ENCODE data around the gene MAP3K6.
A peak's percentile ranks its signal among the peaks of the same experiment; 100 is the strongest.

MAP3K6 gene

DNA sequence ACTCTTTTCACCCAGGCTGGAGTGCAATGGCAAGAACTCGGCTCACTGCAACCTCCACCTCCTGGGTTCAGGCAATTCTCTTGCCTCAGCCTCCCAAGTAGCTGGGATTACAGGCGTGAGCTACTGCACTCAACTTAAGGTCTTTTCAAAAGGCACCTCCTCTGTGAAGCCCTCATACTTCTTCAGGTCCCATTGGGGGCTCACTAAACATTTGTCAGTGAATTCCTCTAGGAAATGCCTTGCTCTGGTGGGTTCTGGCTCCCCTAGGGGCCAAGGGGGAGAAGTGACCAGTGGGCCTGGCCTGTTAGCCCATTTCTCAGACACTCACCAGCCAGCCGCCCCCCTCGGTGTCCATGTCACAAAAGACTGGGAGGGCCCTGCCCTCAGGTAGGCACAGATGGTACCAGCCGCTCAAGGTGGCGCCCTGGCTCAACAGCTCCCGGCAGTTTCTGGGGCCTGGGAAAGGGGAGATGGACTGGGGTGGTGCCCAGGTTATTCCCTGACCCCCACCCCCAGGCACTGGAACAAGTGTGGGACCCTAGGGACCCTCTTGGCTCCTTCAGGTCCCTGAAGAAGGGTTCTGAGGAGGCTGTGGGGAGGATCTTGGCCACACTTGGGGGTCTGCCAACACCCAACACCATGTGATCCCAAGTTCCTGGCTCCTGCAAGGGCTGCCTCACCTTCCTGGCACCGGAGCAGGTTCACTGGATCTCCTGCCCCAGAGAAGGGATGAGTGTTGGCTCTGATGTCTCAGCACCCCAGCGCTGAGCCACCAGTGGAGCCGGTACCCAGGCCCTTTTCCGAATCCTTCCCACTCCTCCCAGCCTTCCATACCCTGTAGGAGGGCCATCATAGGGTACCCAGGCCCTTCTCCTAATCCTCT lies 6.3 kb upstream of the MAP3K6 start:
- no peak for DNase-seq

DNA sequence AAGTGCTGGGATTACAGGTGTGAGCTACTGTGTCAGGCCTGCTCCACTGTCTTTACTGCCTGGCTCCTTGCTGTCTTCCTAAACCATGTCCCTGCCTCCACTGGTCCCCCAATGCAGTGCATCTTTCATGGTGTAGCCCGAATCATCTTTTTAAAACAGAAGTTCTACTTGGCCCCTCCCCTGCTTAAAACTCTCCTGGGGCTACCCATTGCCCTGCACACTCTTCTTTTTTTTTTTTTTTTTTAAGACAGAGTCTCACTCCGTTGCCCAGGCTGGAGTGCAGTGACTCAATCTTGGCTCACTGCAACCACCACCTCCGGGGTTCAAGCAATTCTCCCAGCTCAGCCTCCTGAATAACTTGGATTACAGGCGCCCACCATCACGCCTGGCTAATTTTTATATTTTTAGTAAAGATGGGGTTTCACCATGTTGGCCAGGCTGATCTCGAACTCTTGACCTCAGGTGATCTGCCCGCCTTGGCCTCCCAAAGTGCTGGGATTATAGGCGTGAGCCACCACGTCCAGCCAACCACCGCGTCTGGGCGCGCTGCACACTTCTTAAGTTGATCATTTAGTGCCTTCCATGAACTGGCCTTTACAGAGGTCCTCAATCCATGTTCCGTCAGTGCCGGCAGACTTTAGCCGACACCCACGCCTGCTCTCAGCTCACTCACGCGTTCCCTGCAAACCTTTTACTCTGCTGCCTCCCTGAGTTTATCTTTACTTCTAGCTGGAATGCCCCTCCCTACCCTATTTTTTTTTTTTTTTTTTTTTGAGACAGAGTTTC lies 5.5 kb upstream of the MAP3K6 start:
- no peak for DNase-seq

GRCh38 chr1:27368869-27369582 lies 2.3 kb upstream of the MAP3K6 start:
- no peak for DNase-seq

DNA sequence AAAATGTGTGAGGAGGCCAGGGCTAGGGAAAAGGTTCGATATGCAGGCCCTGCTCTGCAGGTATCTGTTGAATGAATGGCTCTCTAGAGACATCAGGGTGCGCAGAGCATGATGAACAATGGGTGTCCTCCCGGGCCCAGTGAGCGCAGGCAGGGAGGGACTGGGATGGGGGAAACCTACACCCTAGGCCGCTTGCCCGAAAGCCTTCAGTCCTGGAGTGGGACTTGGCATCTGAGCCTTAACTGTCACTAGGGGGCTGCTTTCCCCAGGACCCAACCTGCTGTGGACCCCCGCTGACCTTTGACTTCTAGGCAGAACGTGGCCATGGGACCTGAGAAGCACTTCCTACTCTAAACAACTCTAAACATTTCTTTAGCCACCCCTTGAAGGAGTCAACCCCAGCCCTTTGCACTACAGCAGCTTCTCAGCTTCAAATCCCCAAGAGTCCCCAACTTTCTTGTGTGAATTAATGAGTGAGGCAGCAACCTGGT lies 444 bp upstream of the MAP3K6 start:
- DNase-seq = no peak

GRCh38 chr1:27366113-27366410 lies 699 bp downstream of the MAP3K6 start:
- peak; percentile 52 for DNase-seq

GRCh38 chr1:27365372-27366112 lies 1.2 kb downstream of the MAP3K6 start:
- DNase-seq = peak; percentile 54

GRCh38 chr1:27364696-27365371 lies 1.9 kb downstream of the MAP3K6 start:
- no peak for DNase-seq

GRCh38 chr1:27363766-27364695 lies 2.7 kb downstream of the MAP3K6 start:
- no peak for DNase-seq

GRCh38 chr1:27361553-27361952 lies 5.2 kb downstream of the MAP3K6 start:
- DNase-seq = no peak

GRCh38 chr1:27361044-27361402 lies 5.7 kb downstream of the MAP3K6 start:
- no peak for DNase-seq

DNA sequence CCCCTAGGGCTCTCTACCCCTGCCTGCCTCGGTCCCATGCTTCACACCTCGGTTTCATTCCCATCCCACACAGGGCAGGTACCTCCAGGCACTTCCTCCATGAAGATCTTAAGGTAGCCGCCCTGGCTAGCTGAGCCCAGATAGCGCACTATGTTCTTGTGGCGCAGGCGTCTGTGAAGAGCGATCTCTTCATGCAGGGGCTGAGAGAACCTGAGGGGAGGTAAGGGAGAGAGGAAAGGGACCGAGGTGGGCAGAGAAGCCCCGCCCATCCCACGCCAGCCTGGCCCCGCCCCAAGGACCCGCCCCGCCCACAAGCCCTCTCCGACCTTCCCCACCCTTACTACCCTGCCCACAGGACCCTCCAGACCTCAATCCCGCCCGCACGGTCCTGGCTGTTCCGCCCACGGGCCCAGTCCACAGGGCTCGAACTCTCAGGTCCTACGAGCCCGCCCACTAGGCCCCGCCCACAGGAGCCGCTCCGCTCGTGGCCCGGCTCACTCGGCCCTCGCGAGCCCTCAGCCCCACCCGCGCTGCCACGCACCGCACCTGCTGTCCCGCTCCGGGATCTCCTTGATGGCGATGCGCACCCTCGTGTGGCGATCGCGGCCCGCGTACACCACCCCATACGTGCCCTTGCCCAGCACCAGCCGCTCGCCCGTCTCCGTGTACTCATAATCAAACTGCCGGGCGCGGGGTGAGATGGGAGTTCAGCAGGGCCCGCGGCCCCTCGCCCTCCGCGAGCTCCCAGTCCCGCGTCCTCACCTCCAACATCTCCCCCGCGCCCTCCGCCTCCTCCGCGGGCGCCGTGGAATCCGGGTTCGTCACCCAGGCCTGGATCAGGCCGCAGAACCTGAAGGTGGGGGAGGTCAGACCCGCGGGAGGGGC lies 6.4 kb downstream of the MAP3K6 start:
- peak; percentile 37 for DNase-seq

DNA sequence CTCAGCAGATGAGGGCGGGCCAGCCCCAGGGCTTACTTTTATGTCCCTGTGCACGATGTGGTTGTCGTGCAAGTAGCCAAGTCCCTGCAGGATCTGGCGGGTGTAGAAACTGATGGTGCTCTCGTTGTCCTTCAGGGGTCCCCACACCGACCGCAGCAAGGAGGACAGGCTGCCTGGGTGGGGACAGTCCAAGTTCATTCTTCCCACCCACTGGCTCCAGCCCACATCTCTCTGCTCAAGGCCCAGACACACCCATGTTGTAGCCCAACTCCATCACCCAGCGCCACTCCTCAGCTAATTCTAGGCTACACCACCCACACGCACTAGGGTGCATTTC lies 7.0 kb downstream of the MAP3K6 start:
- DNase-seq = no peak

DNA sequence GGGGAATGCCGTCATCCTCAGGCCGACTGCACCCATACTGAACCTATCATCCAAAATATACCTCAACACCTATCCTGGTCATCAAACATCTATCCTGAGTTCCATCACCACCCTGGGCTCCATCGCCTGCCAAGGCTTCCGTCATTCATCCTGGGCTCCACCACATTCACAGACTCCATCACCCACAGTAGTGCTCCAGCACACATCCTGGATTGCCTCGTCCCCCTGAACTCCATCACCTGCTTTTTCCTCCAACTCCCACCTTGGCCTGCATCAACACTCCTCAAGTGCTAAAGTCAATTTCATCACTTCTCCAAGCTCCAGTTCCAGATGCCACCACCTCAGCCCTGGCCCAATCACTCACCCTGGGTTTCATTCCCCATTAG lies 7.8 kb downstream of the MAP3K6 start:
- DNase-seq = no peak

DNA sequence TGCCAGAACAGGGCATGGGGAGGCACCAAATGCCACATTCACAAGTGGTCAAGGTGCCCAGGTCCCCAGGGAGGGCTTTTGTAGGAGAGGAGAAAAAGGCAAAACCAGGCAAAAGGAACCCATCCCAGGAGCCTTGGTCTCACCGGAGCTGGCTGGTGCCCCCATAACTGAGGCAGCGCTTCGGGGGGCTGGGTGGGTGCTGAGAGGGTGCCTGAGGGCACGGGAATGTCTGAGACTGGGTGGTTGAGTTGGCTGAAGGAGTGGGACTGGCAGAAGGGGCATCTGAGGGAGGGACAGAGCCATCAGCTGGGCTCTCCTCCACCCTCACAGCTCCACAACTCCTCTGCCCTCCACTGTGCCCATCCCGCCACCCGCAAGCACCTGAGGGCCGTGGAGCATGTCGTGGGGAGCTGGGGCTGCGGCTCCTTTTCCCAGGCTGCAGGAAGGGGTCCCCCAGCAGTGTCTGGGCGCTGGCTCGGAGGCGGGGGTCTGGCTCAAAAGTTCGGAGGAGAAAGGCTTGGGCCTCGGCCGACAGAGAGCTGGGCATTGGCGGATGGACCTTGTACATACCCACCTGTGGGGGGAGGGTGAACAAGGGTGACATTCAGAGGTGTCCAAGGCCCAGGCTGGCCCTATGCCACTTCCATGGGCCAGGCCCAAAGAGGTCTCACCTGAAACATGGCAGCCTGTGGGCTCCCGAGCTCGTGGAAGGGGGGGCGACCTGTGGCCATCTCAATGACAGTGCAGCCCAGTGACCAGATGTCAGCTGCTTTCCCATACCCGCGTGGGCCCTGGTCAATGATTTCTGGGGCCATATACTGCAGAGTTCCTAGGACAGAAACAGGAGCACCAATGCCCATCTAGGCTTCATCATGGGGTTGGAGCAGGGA lies 8.5 kb downstream of the MAP3K6 start:
- DNase-seq = no peak

- DNase-seq = peak; percentile 47
Measured at GRCh38 chr1:27357281-27358037, 9.3 kb downstream of the MAP3K6 start.

DNA sequence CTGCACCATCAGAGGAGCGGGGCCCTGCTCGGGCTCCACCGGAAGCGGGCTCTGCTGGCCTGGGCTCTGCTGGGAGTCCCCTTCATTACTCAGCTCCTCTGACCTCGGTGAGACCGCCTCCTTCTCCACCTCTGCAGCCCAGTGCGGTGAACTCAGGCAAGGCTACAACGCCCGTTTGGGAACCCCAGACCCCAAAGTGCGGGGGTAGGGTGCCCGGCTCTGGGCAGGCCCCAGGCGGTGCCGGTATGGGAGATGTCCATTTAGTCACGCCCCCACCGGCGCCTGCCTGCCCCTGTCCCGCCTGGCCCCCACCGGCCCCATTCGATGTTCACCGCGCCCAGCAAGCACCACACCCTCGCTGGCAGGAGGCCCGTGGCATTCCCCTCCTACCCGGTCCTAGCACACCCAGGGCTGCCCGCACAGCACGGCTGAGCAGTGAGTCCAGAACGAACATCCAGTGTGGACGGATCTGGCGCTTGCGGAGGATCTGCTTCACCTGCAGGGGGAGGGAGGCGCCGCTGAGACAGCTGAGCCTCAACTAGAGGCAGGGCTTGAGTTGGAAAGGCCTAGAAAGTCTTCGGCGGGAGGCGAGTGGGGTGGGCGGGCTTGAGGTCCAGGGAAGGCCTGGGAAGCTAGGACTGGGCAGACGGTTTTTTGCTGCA lies 10.0 kb downstream of the MAP3K6 start:
- no peak for DNase-seq

DNA sequence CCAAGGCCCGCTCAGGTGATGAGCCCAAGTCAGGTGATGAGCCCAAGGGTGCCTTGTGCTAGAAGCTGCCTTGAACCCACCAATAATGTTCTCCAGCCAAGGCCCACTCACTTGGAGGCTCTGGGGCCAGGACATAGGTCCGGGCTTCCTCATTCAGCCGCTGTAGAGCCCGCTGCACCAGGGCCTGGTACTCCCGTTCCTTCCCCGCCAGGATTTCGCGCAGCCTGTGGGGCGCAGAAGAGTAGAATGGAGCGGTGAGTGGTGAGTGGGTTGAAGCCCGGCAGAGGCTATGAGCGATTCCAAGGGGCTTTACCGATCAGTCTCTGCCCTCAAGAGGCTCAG lies 10.5 kb downstream of the MAP3K6 start:
- no peak for DNase-seq

- no peak for DNase-seq
Measured at GRCh38 chr1:27355683-27356082, 11.1 kb downstream of the MAP3K6 start.

Data from activated gamma-delta T cell (primary cell).